Measurements from ENCODE around the gene WIZ. TPM values are rescaled to one million over a fixed set of nuclear protein-coding genes. Genes with fewer than 3 reads are reported as not detected.

WIZ gene
- total and polyA plus RNA-seq, 4 donors, result 8.0 to 41.4 (median 30.7) TPM

- ATAC-seq (ENCODE audit: low FRiP score), result no peak
- WGBS, 2 donors, result 24 to 30% methylated on average over 14 of the region's 14 CpGs
- Histone ChIP-seq H3K9me3 (ENCODE audit: control insufficient read depth, low read length) (no peaks in the 10 kb centered on the region), H3K27ac (ENCODE audit: low read depth in 1 of 2, low read length in 2 of 2) (no peak overlapping the region), H3K27me3 (ENCODE audit: control insufficient read depth in 1 of 2, insufficient read depth in 2 of 2, low read length in 1 of 2) (no peaks in the 10 kb centered on the region), H3K4me3 (ENCODE audit: low read length in 2 of 2) (no peak overlapping the region), H3K4me1 (ENCODE audit: control insufficient read depth in 1 of 2, insufficient read depth in 2 of 2, low read length in 2 of 2) (no peaks in the 10 kb centered on the region), H3K36me3 (ENCODE audit: control insufficient read depth in 1 of 2, insufficient read depth in 2 of 2, low read length in 1 of 2) (no peaks in the 10 kb centered on the region)
- intact Hi-C loops (cut with DNase I), result no loop called here
- no peak for DNase-seq
These were observed 6.7 kb upstream of the WIZ start for GRCh38 chr19:15456441-15456840.

- DNase-seq, result no peak
- no peak for ATAC-seq (ENCODE audit: low FRiP score)
- intact Hi-C loops (cut with DNase I), result no loop called here
- no peaks in the 10 kb centered on the region for H3K4me1 ChIP-seq (ENCODE audit: control insufficient read depth in 1 of 2, insufficient read depth in 2 of 2, low read length in 2 of 2)
- no peaks in the 10 kb centered on the region for H3K27me3 ChIP-seq (ENCODE audit: control insufficient read depth in 1 of 2, insufficient read depth in 2 of 2, low read length in 1 of 2)
- no peak overlapping the region for H3K4me3 ChIP-seq (ENCODE audit: low read length in 2 of 2)
- no peaks in the 10 kb centered on the region for H3K9me3 ChIP-seq (ENCODE audit: control insufficient read depth, low read length)
- no peaks in the 10 kb centered on the region for H3K36me3 ChIP-seq (ENCODE audit: control insufficient read depth in 1 of 2, insufficient read depth in 2 of 2, low read length in 1 of 2)
- 90 to 96% methylated on average over 9 of the region's 9 CpGs for WGBS, 2 donors
- H3K27ac ChIP-seq (ENCODE audit: low read depth in 1 of 2, low read length in 2 of 2), result no peak overlapping the region
These were observed 6.2 kb upstream of the WIZ start for GRCh38 chr19:15455996-15456395.

- Histone ChIP-seq H3K36me3 (ENCODE audit: control insufficient read depth in 1 of 2, insufficient read depth in 2 of 2, low read length in 1 of 2) (no peaks in the 10 kb centered on the region), H3K27me3 (ENCODE audit: control insufficient read depth in 1 of 2, insufficient read depth in 2 of 2, low read length in 1 of 2) (no peaks in the 10 kb centered on the region), H3K4me1 (ENCODE audit: control insufficient read depth in 1 of 2, insufficient read depth in 2 of 2, low read length in 2 of 2) (no peaks in the 10 kb centered on the region), H3K9me3 (ENCODE audit: control insufficient read depth, low read length) (no peaks in the 10 kb centered on the region), H3K27ac (ENCODE audit: low read depth in 1 of 2, low read length in 2 of 2) (no peak overlapping the region), H3K4me3 (ENCODE audit: low read length in 2 of 2) (no peak overlapping the region)
- intact Hi-C loops (cut with DNase I), result loop anchor here in 1 of 2 donors (2.0 to 5.0 kb wide), 2 partner anchors 35 to 98 kb away; partner anchors contain the start of gene AKAP8L
- ATAC-seq (ENCODE audit: low FRiP score), result no peak
- DNase-seq, result no peak
- 64 to 68% methylated on average over 17 of the region's 17 CpGs for WGBS, 2 donors
These were observed 4.4 kb upstream of the WIZ start for GRCh38 chr19:15453906-15454860.

GRCh38 chr19:15453091-15453578 lies 3.4 kb upstream of the WIZ start:
- Histone ChIP-seq H3K4me3 (ENCODE audit: low read length in 2 of 2) (peak overlapping the region; percentile 1 to 8), H3K27me3 (ENCODE audit: control insufficient read depth in 1 of 2, insufficient read depth in 2 of 2, low read length in 1 of 2) (no peaks in the 10 kb centered on the region), H3K9me3 (ENCODE audit: control insufficient read depth, low read length) (no peaks in the 10 kb centered on the region), H3K4me1 (ENCODE audit: control insufficient read depth in 1 of 2, insufficient read depth in 2 of 2, low read length in 2 of 2) (no peaks in the 10 kb centered on the region), H3K36me3 (ENCODE audit: control insufficient read depth in 1 of 2, insufficient read depth in 2 of 2, low read length in 1 of 2) (no peaks in the 10 kb centered on the region), H3K27ac (ENCODE audit: low read depth in 1 of 2, low read length in 2 of 2) (no peak overlapping the region)
- ATAC-seq (ENCODE audit: low FRiP score) (peak; percentile 3), DNase-seq (no peak)
- intact Hi-C loops (cut with DNase I), result loop anchor here in 1 of 2 donors (2.0 to 5.0 kb wide), 2 partner anchors 34 to 99 kb away; partner anchors contain the start of gene AKAP8L
- WGBS, 2 donors, result 4 to 5% methylated on average over 43 to 44 of the region's 44 CpGs

GRCh38 chr19:15452111-15453047 lies 2.6 kb upstream of the WIZ start:
- no peak overlapping the region for H3K27ac ChIP-seq (ENCODE audit: low read depth in 1 of 2, low read length in 2 of 2)
- no peaks in the 10 kb centered on the region for H3K36me3 ChIP-seq (ENCODE audit: control insufficient read depth in 1 of 2, insufficient read depth in 2 of 2, low read length in 1 of 2)
- no peaks in the 10 kb centered on the region for H3K9me3 ChIP-seq (ENCODE audit: control insufficient read depth, low read length)
- peak; percentile 93 to 94 for DNase-seq
- intact Hi-C loops (cut with DNase I), result loop anchor here in 1 of 2 donors (2.0 to 5.0 kb wide), 2 partner anchors 34 to 100 kb away; partner anchors contain the start of gene AKAP8L
- no peaks in the 10 kb centered on the region for H3K4me1 ChIP-seq (ENCODE audit: control insufficient read depth in 1 of 2, insufficient read depth in 2 of 2, low read length in 2 of 2)
- H3K4me3 ChIP-seq (ENCODE audit: low read length in 2 of 2), result peak overlapping the region; percentile 1 to 8
- ATAC-seq (ENCODE audit: low FRiP score), result peak; percentile 74
- H3K27me3 ChIP-seq (ENCODE audit: control insufficient read depth in 1 of 2, insufficient read depth in 2 of 2, low read length in 1 of 2), result no peaks in the 10 kb centered on the region
- WGBS, 2 donors, result 3 to 8% methylated on average over 30 to 37 of the region's 37 CpGs

GRCh38 chr19:15450528-15450890 lies 753 bp upstream of the WIZ start:
- Histone ChIP-seq H3K4me3 (ENCODE audit: low read length in 2 of 2) (no peak overlapping the region), H3K9me3 (ENCODE audit: control insufficient read depth, low read length) (no peaks in the 10 kb centered on the region), H3K4me1 (ENCODE audit: control insufficient read depth in 1 of 2, insufficient read depth in 2 of 2, low read length in 2 of 2) (no peaks in the 10 kb centered on the region), H3K36me3 (ENCODE audit: control insufficient read depth in 1 of 2, insufficient read depth in 2 of 2, low read length in 1 of 2) (no peaks in the 10 kb centered on the region), H3K27me3 (ENCODE audit: control insufficient read depth in 1 of 2, insufficient read depth in 2 of 2, low read length in 1 of 2) (no peaks in the 10 kb centered on the region), H3K27ac (ENCODE audit: low read depth in 1 of 2, low read length in 2 of 2) (peak overlapping the region in 1 of 2 donors; percentile 78)
- ATAC-seq (ENCODE audit: low FRiP score), result no peak
- WGBS, 2 donors, result 91 to 96% methylated on average over 1 of the region's 1 CpG
- intact Hi-C loops (cut with DNase I), result loop anchor here in 1 of 2 donors (5.0 kb wide), 1 partner anchor 102 kb away; no protein-coding TSS in a partner anchor
- no peak for DNase-seq

GRCh38 chr19:15448778-15449619 lies 757 bp downstream of the WIZ start:
- Histone ChIP-seq H3K9me3 (ENCODE audit: control insufficient read depth, low read length) (no peaks in the 10 kb centered on the region), H3K4me3 (ENCODE audit: low read length in 2 of 2) (peak overlapping the region; percentile 51 to 66), H3K27me3 (ENCODE audit: control insufficient read depth in 1 of 2, insufficient read depth in 2 of 2, low read length in 1 of 2) (no peaks in the 10 kb centered on the region), H3K36me3 (ENCODE audit: control insufficient read depth in 1 of 2, insufficient read depth in 2 of 2, low read length in 1 of 2) (no peaks in the 10 kb centered on the region), H3K4me1 (ENCODE audit: control insufficient read depth in 1 of 2, insufficient read depth in 2 of 2, low read length in 2 of 2) (peaks cover 0 to 1% of the 10 kb centered on the region in 2 donors), H3K27ac (ENCODE audit: low read depth in 1 of 2, low read length in 2 of 2) (no peak overlapping the region)
- ATAC-seq (ENCODE audit: low FRiP score) (no peak), DNase-seq (no peak)
- intact Hi-C loops (cut with DNase I), result loop anchor here in 1 of 2 donors (5.0 kb wide), 1 partner anchor 257 kb away; no protein-coding TSS in a partner anchor
- WGBS, 2 donors, result 3 to 5% methylated on average over 19 to 43 of the region's 43 CpGs

All from aorta (tissue), 5 donors.